ENCODE measurements around the gene RSPH9.

DNA sequence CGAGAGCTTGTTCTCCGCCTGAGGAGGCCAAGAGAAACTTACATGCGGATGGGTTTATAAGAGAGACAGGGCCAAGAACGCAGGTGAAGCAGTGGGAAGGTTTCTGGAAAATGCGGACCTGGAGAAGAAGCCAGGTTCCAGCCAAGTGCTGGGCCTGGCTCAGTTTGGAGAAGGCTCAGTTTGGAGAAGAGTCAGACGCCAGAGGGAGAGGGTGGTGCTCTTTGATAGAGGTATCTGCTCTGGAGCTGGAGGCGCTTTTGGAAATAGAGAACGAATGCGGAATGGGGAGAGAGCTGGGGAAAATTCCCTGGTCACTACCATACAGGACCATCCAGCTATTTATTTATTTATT lies 753 bp downstream of the RSPH9 start:
- TF ChIP-seq SUZ12 (IDR thresholded peaks at IDR 0.05; ENCODE audit: extremely low read depth, insufficient read depth, insufficient read length) (no peak), YY1 (IDR thresholded peaks at IDR 0.05; ENCODE audit: insufficient read depth, insufficient read length) (no peak)
